Activated naive CD4-positive, alpha-beta T cell treated with anti-CD3 and anti-CD28 coated beads, Interleukin-2, amount 10 ng/mL, durations not matched to agents 7 days and 5 days (primary cell): ENCODE data around the gene CCDC187.
A peak's percentile ranks its signal among the peaks of the same experiment; 100 is the strongest.

Source experiments
- CTCF ChIA-PET: fragments of 350-600 bp; sonication (Branson Sonifier 250); formaldehyde crosslinking; loops from one replicate; lab custom pipeline; 2021; ENCODE audit warnings: antibody characterized with exemption; lab: Charles Lee
- DNase-seq: peaks from one replicate; pipeline ENCODE4 v3.0.0-alpha.2; 2020
- H3K27ac Mint-ChIP-seq: one replicate; pipeline ENCODE4 v1.8.0; 2021; ENCODE audit warnings: mild to moderate bottlenecking, moderate library complexity, mixed read lengths
- H3K27me3 Mint-ChIP-seq: one replicate; pipeline ENCODE4 v1.8.0; 2021; ENCODE audit warnings: mild to moderate bottlenecking, mixed read lengths
- H3K36me3 Mint-ChIP-seq: one replicate; pipeline ENCODE4 v1.8.0; 2021; ENCODE audit warnings: mixed read lengths
- H3K4me1 Mint-ChIP-seq: one replicate; pipeline ENCODE4 v1.8.0; 2021; ENCODE audit warnings: mixed read lengths
- H3K4me3 Mint-ChIP-seq: one replicate; pipeline ENCODE4 v1.8.0; 2021; ENCODE audit warnings: mild to moderate bottlenecking, moderate library complexity, mixed read lengths
- H3K9me3 Mint-ChIP-seq: one replicate; pipeline ENCODE4 v1.8.0; 2021; ENCODE audit warnings: mixed read lengths

The CCDC187 gene

GRCh38 chr9:136248951-136249876 is 54.7 kb downstream of the CCDC187 start:
- CTCF ChIA-PET, result no interaction called here
- peaks cover 14% of the 10 kb centered on the region for H3K4me1 Mint-ChIP-seq
- H3K9me3 Mint-ChIP-seq, result no peaks in the 10 kb centered on the region
- no peak overlapping the region for H3K4me3 Mint-ChIP-seq
- DNase-seq, result no peak
- H3K36me3 Mint-ChIP-seq, result peaks cover 1% of the 10 kb centered on the region
- H3K27me3 Mint-ChIP-seq, result peaks cover 29% of the 10 kb centered on the region
- no peak overlapping the region for H3K27ac Mint-ChIP-seq

- Mint-ChIP-seq H3K4me1 (peaks cover 25% of the 10 kb centered on the region), H3K4me3 (no peak overlapping the region), H3K27me3 (peaks cover 29% of the 10 kb centered on the region), H3K27ac (no peak overlapping the region), H3K36me3 (peaks cover 1% of the 10 kb centered on the region), H3K9me3 (no peaks in the 10 kb centered on the region)
- CTCF ChIA-PET, result no interaction called here
- DNase-seq, result no peak
Measured at GRCh38 chr9:136247947-136248637, 55.8 kb downstream of the CCDC187 start.

GRCh38 chr9:136247551-136247916 is 56.4 kb downstream of the CCDC187 start:
- Mint-ChIP-seq H3K27me3 (peaks cover 29% of the 10 kb centered on the region), H3K4me3 (no peak overlapping the region), H3K9me3 (no peaks in the 10 kb centered on the region), H3K36me3 (peaks cover 1% of the 10 kb centered on the region), H3K4me1 (peaks cover 30% of the 10 kb centered on the region), H3K27ac (no peak overlapping the region)
- CTCF ChIA-PET, result no interaction called here
- no peak for DNase-seq

GRCh38 chr9:136246849-136247550 is 56.9 kb downstream of the CCDC187 start:
- H3K4me3 Mint-ChIP-seq, result peak overlapping the region; percentile 24
- peaks cover 29% of the 10 kb centered on the region for H3K27me3 Mint-ChIP-seq
- DNase-seq, result no peak
- H3K36me3 Mint-ChIP-seq, result peaks cover 1% of the 10 kb centered on the region
- no peaks in the 10 kb centered on the region for H3K9me3 Mint-ChIP-seq
- H3K4me1 Mint-ChIP-seq, result peaks cover 30% of the 10 kb centered on the region
- H3K27ac Mint-ChIP-seq, result no peak overlapping the region
- CTCF ChIA-PET, result no interaction called here

- Mint-ChIP-seq H3K27ac (peak within 1 kb of the TSS; percentile 90), H3K9me3 (no peaks in the 10 kb centered on the region), H3K4me1 (peaks cover 30% of the 10 kb centered on the region), H3K4me3 (peak within 1 kb of the TSS; percentile 94), H3K27me3 (peaks cover 23% of the 10 kb centered on the region), H3K36me3 (peaks cover 2% of the 10 kb centered on the region)
- peak; percentile 86 for DNase-seq
- CTCF ChIA-PET, result no interaction called here
Measured at GRCh38 chr9:136245219-136246150, 58.4 kb downstream of the CCDC187 start, which contains the start of gene QSOX2. QSOX2 (minus strand) TSS chr9:136245812; CDS start chr9:136245803, 9 bp downstream.

GRCh38 chr9:136244969-136245218 is 59.0 kb downstream of the CCDC187 start:
- H3K4me1 Mint-ChIP-seq, result peaks cover 30% of the 10 kb centered on the region
- CTCF ChIA-PET, result no interaction called here
- peak overlapping the region; percentile 90 for H3K27ac Mint-ChIP-seq
- peaks cover 20% of the 10 kb centered on the region for H3K27me3 Mint-ChIP-seq
- H3K36me3 Mint-ChIP-seq, result peaks cover 2% of the 10 kb centered on the region
- H3K9me3 Mint-ChIP-seq, result no peaks in the 10 kb centered on the region
- peak overlapping the region; percentile 94 for H3K4me3 Mint-ChIP-seq
- DNase-seq, result no peak

GRCh38 chr9:136244122-136244968 is 59.5 kb downstream of the CCDC187 start:
- H3K36me3 Mint-ChIP-seq, result peaks cover 2% of the 10 kb centered on the region
- CTCF ChIA-PET, result interaction anchor here (1.5 kb wide), 1 partner anchor 21 kb away, joined by 3 read pairs; no protein-coding TSS in a partner anchor
- peaks cover 14% of the 10 kb centered on the region for H3K27me3 Mint-ChIP-seq
- H3K9me3 Mint-ChIP-seq, result no peaks in the 10 kb centered on the region
- peak; percentile 63 for DNase-seq
- H3K27ac Mint-ChIP-seq, result peak overlapping the region; percentile 90
- peaks cover 30% of the 10 kb centered on the region for H3K4me1 Mint-ChIP-seq
- H3K4me3 Mint-ChIP-seq, result peak overlapping the region; percentile 94

- no peaks in the 10 kb centered on the region for H3K9me3 Mint-ChIP-seq
- CTCF ChIA-PET, result interaction anchor here (0.8 to 2.2 kb wide), 5 partner anchors 9 to 21 kb away, joined by 3 to 8 read pairs (median 4); no protein-coding TSS in a partner anchor
- peaks cover 2% of the 10 kb centered on the region for H3K36me3 Mint-ChIP-seq
- peak overlapping the region; percentile 90 for H3K27ac Mint-ChIP-seq
- no peak for DNase-seq
- H3K27me3 Mint-ChIP-seq, result peaks cover 14% of the 10 kb centered on the region
- H3K4me3 Mint-ChIP-seq, result peak overlapping the region; percentile 94
- H3K4me1 Mint-ChIP-seq, result peaks cover 30% of the 10 kb centered on the region
Measured at GRCh38 chr9:136243631-136244030, 60.3 kb downstream of the CCDC187 start.

GRCh38 chr9:136242918-136243525 is 60.9 kb downstream of the CCDC187 start:
- CTCF ChIA-PET, result interaction anchor here (0.8 to 2.2 kb wide), 5 partner anchors 9 to 20 kb away, joined by 3 to 8 read pairs (median 4); no protein-coding TSS in a partner anchor
- H3K4me1 Mint-ChIP-seq, result peaks cover 30% of the 10 kb centered on the region
- H3K9me3 Mint-ChIP-seq, result no peaks in the 10 kb centered on the region
- peaks cover 2% of the 10 kb centered on the region for H3K36me3 Mint-ChIP-seq
- H3K27ac Mint-ChIP-seq, result peak overlapping the region; percentile 90
- no peak for DNase-seq
- H3K27me3 Mint-ChIP-seq, result peaks cover 14% of the 10 kb centered on the region
- H3K4me3 Mint-ChIP-seq, result no peak overlapping the region

- Mint-ChIP-seq H3K36me3 (peaks cover 2% of the 10 kb centered on the region), H3K27ac (no peak overlapping the region), H3K4me1 (peaks cover 30% of the 10 kb centered on the region), H3K9me3 (no peaks in the 10 kb centered on the region), H3K4me3 (no peak overlapping the region), H3K27me3 (peaks cover 9% of the 10 kb centered on the region)
- no peak for DNase-seq
- CTCF ChIA-PET, result interaction anchor here (1.9 to 2.2 kb wide), 2 partner anchors 16 to 17 kb away, joined by 6 to 8 read pairs; no protein-coding TSS in a partner anchor
Measured at GRCh38 chr9:136242248-136242647, 61.6 kb downstream of the CCDC187 start.

- H3K4me1 Mint-ChIP-seq, result peaks cover 30% of the 10 kb centered on the region
- peaks cover 2% of the 10 kb centered on the region for H3K36me3 Mint-ChIP-seq
- H3K4me3 Mint-ChIP-seq, result no peak overlapping the region
- H3K27ac Mint-ChIP-seq, result no peak overlapping the region
- H3K9me3 Mint-ChIP-seq, result no peaks in the 10 kb centered on the region
- CTCF ChIA-PET, result interaction anchor here (2.2 kb wide), 1 partner anchor 15 kb away, joined by 8 read pairs; no protein-coding TSS in a partner anchor
- no peak for DNase-seq
- peaks cover 2% of the 10 kb centered on the region for H3K27me3 Mint-ChIP-seq
Measured at GRCh38 chr9:136241542-136241941, 62.4 kb downstream of the CCDC187 start.

GRCh38 chr9:136240941-136241340 is 63.0 kb downstream of the CCDC187 start:
- Mint-ChIP-seq H3K27ac (no peak overlapping the region), H3K36me3 (peaks cover 2% of the 10 kb centered on the region), H3K9me3 (no peaks in the 10 kb centered on the region), H3K4me3 (no peak overlapping the region), H3K4me1 (peaks cover 27% of the 10 kb centered on the region), H3K27me3 (no peaks in the 10 kb centered on the region)
- DNase-seq, result no peak
- CTCF ChIA-PET, result no interaction called here
